ENCODE results near the gene TEKT2. TPM values are rescaled to one million over a fixed set of nuclear protein-coding genes. Genes with fewer than 3 reads are reported as not detected.
A peak's percentile ranks its signal among the peaks of the same experiment; 100 is the strongest.

The TEKT2 gene
- total and polyA plus RNA-seq, 9 donors = 0.12 to 22.5 (median 1.4) TPM

GRCh38 chr1:36135796-36136195 is 51.9 kb downstream of the TEKT2 start:
- peaks cover 2% of the 10 kb centered on the region for H3K4me1 ChIP-seq (ENCODE audit: insufficient read depth)
- no peaks in the 10 kb centered on the region for H3K9me3 ChIP-seq
- DNase-seq = no peak
- TF ChIP-seq EP300 (IDR thresholded peaks at IDR 0.05) = no peak
- no peaks in the 10 kb centered on the region for H3K27me3 ChIP-seq
- no peak overlapping the region for H3K27ac ChIP-seq
- no peak overlapping the region for H3K4me3 ChIP-seq
- intact Hi-C loops (cut with DNase I) = loop anchor here in 1 of 4 donors (5.0 kb wide), 1 partner anchor 33 kb away; no protein-coding TSS in a partner anchor
- H3K36me3 ChIP-seq = no peaks in the 10 kb centered on the region

- no peaks in the 10 kb centered on the region for H3K9me3 ChIP-seq
- intact Hi-C loops (cut with DNase I) = loop anchor here in 1 of 4 donors (5.0 kb wide), 1 partner anchor 34 kb away; no protein-coding TSS in a partner anchor
- peak in 1 of 5 donors; percentile 47 for DNase-seq
- no peak overlapping the region for H3K27ac ChIP-seq
- no peak overlapping the region for H3K4me3 ChIP-seq
- H3K36me3 ChIP-seq = no peaks in the 10 kb centered on the region
- peaks cover 2% of the 10 kb centered on the region for H3K4me1 ChIP-seq (ENCODE audit: insufficient read depth)
- no peaks in the 10 kb centered on the region for H3K27me3 ChIP-seq
- WGBS, 3 donors = 0 to 29% (median 11%) methylated on average over 1 of the region's 1 CpG
- TF ChIP-seq CTCF (IDR thresholded peaks at IDR 0.05) (no peak), EP300 (IDR thresholded peaks at IDR 0.05) (no peak), POLR2A (IDR thresholded peaks at IDR 0.05) (no peak)
These were observed 52.6 kb downstream of the TEKT2 start for GRCh38 chr1:36136535-36136934.

- H3K27me3 ChIP-seq = no peaks in the 10 kb centered on the region
- intact Hi-C loops (cut with DNase I) = loop anchor here in 1 of 4 donors (5.0 kb wide), 1 partner anchor 35 kb away; no protein-coding TSS in a partner anchor
These were observed 53.3 kb downstream of the TEKT2 start for GRCh38 chr1:36137226-36137625.

GRCh38 chr1:36137776-36138175 is 53.9 kb downstream of the TEKT2 start:
- H3K4me1 ChIP-seq (ENCODE audit: insufficient read depth) = peaks cover 2% of the 10 kb centered on the region

More at GRCh38 chr1:36137226-36137625, 53.3 kb downstream of the TEKT2 start:
- Histone ChIP-seq H3K27ac (no peak overlapping the region), H3K4me3 (no peak overlapping the region), H3K9me3 (no peaks in the 10 kb centered on the region), H3K36me3 (no peaks in the 10 kb centered on the region), H3K4me1 (ENCODE audit: insufficient read depth) (peaks cover 2% of the 10 kb centered on the region)
- 71 to 79% (median 74%) methylated on average over 5 of the region's 5 CpGs for WGBS, 3 donors
- no peak for DNase-seq
- TF ChIP-seq CTCF (IDR thresholded peaks at IDR 0.05) (no peak), EP300 (IDR thresholded peaks at IDR 0.05) (no peak), POLR2A (IDR thresholded peaks at IDR 0.05) (no peak)

More at GRCh38 chr1:36137776-36138175, 53.9 kb downstream of the TEKT2 start:
- no peak overlapping the region for H3K27ac ChIP-seq
- no peaks in the 10 kb centered on the region for H3K9me3 ChIP-seq
- intact Hi-C loops (cut with DNase I) = loop anchor here in 1 of 4 donors (5.0 kb wide), 1 partner anchor 35 kb away; no protein-coding TSS in a partner anchor
- DNase-seq = no peak
- no peaks in the 10 kb centered on the region for H3K36me3 ChIP-seq
- no peak for TF ChIP-seq POLR2A (IDR thresholded peaks at IDR 0.05)
- no peak for TF ChIP-seq CTCF (IDR thresholded peaks at IDR 0.05)
- no peak for TF ChIP-seq EP300 (IDR thresholded peaks at IDR 0.05)
- no peak overlapping the region for H3K4me3 ChIP-seq
- 56 to 63% (median 62%) methylated on average over 3 of the region's 3 CpGs for WGBS, 3 donors
- H3K27me3 ChIP-seq = no peaks in the 10 kb centered on the region

Other genes with a start within 250 kb of the TEKT2 start
- gene AGO1, start 200.9 kb upstream of the TEKT2 start, total RNA-seq = 10 to 100 TPM; 10.1 to 34.0 (median 29.8) TPM
- 10 to 100 TPM in 1 of 2 donors, 1 to 10 TPM in 1; 5.1 to 16.3 TPM for gene AGO1, start 200.9 kb upstream of the TEKT2 start, polyA plus RNA-seq
- gene AGO3, start 153.0 kb upstream of the TEKT2 start, total RNA-seq = 10 to 100 TPM; 15.4 to 44.1 (median 31.5) TPM
- gene AGO3, start 153.0 kb upstream of the TEKT2 start, polyA plus RNA-seq = 10 to 100 TPM in 1 of 2 donors, 1 to 10 TPM in 1; 3.8 to 11.2 TPM
- gene ADPRS, start 4.8 kb downstream of the TEKT2 start, total RNA-seq = 10 to 100 TPM; 21.0 to 52.2 (median 27.4) TPM
- gene ADPRS, start 4.8 kb downstream of the TEKT2 start, polyA plus RNA-seq = 10 to 100 TPM; 14.9 to 24.8 TPM
- gene COL8A2, start 41.1 kb downstream of the TEKT2 start, total RNA-seq = 1 to 10 TPM; 2.5 to 6.2 (median 4.1) TPM
- gene COL8A2, start 41.1 kb downstream of the TEKT2 start, polyA plus RNA-seq = 1 to 10 TPM; 2.3 to 4.6 TPM
- gene TRAPPC3, start 65.4 kb downstream of the TEKT2 start, total RNA-seq = 10 to 100 TPM; 42.3 to 49.6 (median 45.2) TPM
- 10 to 100 TPM; 44.0 to 94.6 TPM for gene TRAPPC3, start 65.4 kb downstream of the TEKT2 start, polyA plus RNA-seq
- 10 to 100 TPM; 34.9 to 99.1 (median 69.0) TPM for gene MAP7D1, start 72.1 kb downstream of the TEKT2 start, total RNA-seq
- gene MAP7D1, start 72.1 kb downstream of the TEKT2 start, polyA plus RNA-seq = 10 to 100 TPM; 31.4 to 44.3 TPM
- 100 to 1,000 TPM in 1 of 7 donors, 10 to 100 TPM in 6; 49.2 to 101 (median 92.6) TPM for gene THRAP3, start 140.3 kb downstream of the TEKT2 start, total RNA-seq
- gene THRAP3, start 140.3 kb downstream of the TEKT2 start, polyA plus RNA-seq = 100 to 1,000 TPM in 1 of 2 donors, 10 to 100 TPM in 1; 40.2 to 109 TPM
- gene SH3D21, start 222.3 kb downstream of the TEKT2 start, total RNA-seq = 10 to 100 TPM in 3 of 7 donors, 1 to 10 TPM in 4; 1.9 to 22.6 (median 9.2) TPM
- 1 to 10 TPM; 3.5 to 3.7 TPM for gene SH3D21, start 222.3 kb downstream of the TEKT2 start, polyA plus RNA-seq
- gene EVA1B, start 239.6 kb downstream of the TEKT2 start, total RNA-seq = 100 to 1,000 TPM in 1 of 7 donors, 10 to 100 TPM in 6; 39.9 to 113 (median 56.8) TPM
- 10 to 100 TPM in 1 of 2 donors, not detected in 1; 54.1 TPM for gene EVA1B, start 239.6 kb downstream of the TEKT2 start, polyA plus RNA-seq